CD4-positive, alpha-beta T cell (primary cell): ENCODE measurements around the gene SLC22A7. TPM values are rescaled to one million over a fixed set of nuclear protein-coding genes. Genes with fewer than 3 reads are reported as not detected.

ENCODE experiments used
- ATAC-seq: fragments of 200-7000 bp; cut with Tn5 transposase; one replicate; pipeline ENCODE4 v1.10.0; 2022; ENCODE audit warnings: mild to moderate bottlenecking; ENCODE audit not compliant: poor library complexity
- CTCF ChIA-PET: fragments of 350-600 bp; sonication (Branson Sonifier 250); formaldehyde crosslinking; loops from one replicate; lab custom pipeline; 2021; ENCODE audit warnings: antibody characterized with exemption, inconsistent platforms; lab: Charles Lee
- POLR2A ChIA-PET: fragments of 350-600 bp; sonication (Branson Sonifier 250); formaldehyde crosslinking; loops from one replicate; lab custom pipeline; 2021; ENCODE audit warnings: antibody characterized with exemption, inconsistent platforms; lab: Charles Lee
- DNase-seq, 14 experiments: peaks; one replicate each; pipeline ENCODE4 v3.0.0-alpha.2; 2013 to 2020; ENCODE audit warnings: mixed read lengths in 2 of 14
- H3K27ac ChIP-seq, 2 donors: one replicate each; pipeline versions ENCODE4 v1.5.1 to v1.7.0; 2013; ENCODE audit warnings: low read length in 2 of 2, low read depth in 1 of 2, mild to moderate bottlenecking in 1 of 2
- H3K27me3 ChIP-seq, 2 experiments: 1 replicate in 1 of 2; 2 replicates in 1 of 2; pipeline versions ENCODE4 v1.6.1 to v1.7.0; 2013; ENCODE audit warnings: low read length in 2 of 2, control low read depth in 1 of 2, mild to moderate bottlenecking in 1 of 2, moderate library complexity in 1 of 2; ENCODE audit not compliant: insufficient read depth in 2 of 2, control insufficient read depth in 1 of 2
- H3K36me3 ChIP-seq: one replicate; pipeline ENCODE4 v1.6.1; 2013; ENCODE audit warnings: low read length, control low read depth; ENCODE audit not compliant: insufficient read depth
- H3K4me1 ChIP-seq: one replicate; pipeline ENCODE4 v1.6.1; 2013; ENCODE audit warnings: low read length, control low read depth; ENCODE audit not compliant: insufficient read depth
- H3K4me3 ChIP-seq: one replicate; pipeline ENCODE4 v1.5.1; 2013; ENCODE audit warnings: mild to moderate bottlenecking, low read length, moderate library complexity
- H3K9me3 ChIP-seq, 2 experiments: 1 replicate in 1 of 2; 2 replicates in 1 of 2; pipeline versions ENCODE4 v1.6.1 to v1.7.0; 2013; ENCODE audit warnings: low read length in 2 of 2, mild to moderate bottlenecking in 2 of 2, control low read depth in 1 of 2, moderate library complexity in 1 of 2; ENCODE audit not compliant: control insufficient read depth in 1 of 2, insufficient read depth in 1 of 2
- H3K27ac Mint-ChIP-seq: one replicate; pipeline ENCODE4 v1.8.0; 2020; ENCODE audit warnings: mixed read lengths
- H3K27me3 Mint-ChIP-seq: one replicate; pipeline ENCODE4 v1.8.0; 2021; ENCODE audit warnings: mixed read lengths
- H3K36me3 Mint-ChIP-seq: one replicate; pipeline ENCODE4 v1.8.0; 2021; ENCODE audit warnings: low read depth, mixed read lengths
- H3K4me1 Mint-ChIP-seq: one replicate; pipeline ENCODE4 v1.8.0; 2021; ENCODE audit warnings: low read depth, mixed read lengths
- H3K4me3 Mint-ChIP-seq: one replicate; pipeline ENCODE4 v1.8.0; 2020; ENCODE audit warnings: mild to moderate bottlenecking, mixed read lengths
- H3K9me3 Mint-ChIP-seq: one replicate; pipeline ENCODE4 v1.8.0; 2020; ENCODE audit warnings: mixed read lengths
- CTCF ChIP-seq: fragments of 200-600 bp; IDR thresholded peaks from one replicate; pipeline ENCODE4 v1.8.0; 2022; ENCODE audit warnings: antibody characterized with exemption, mild to moderate bottlenecking
- intact Hi-C, 2 experiments: fragments of 100-400 bp; cut with DNase I in 1 of 2; cut with micrococcal nuclease in 1 of 2; formaldehyde crosslinking; loops; one replicate each; pipeline versions ENCODE4 v1.15.1 to v1.9.0; 2023 to 2025; cut with DNase I, micrococcal nuclease
- total RNA-seq, 174 experiments: library from RNA in 2 of 174; stranded (reverse) in 2 of 174; gene quantifications; one replicate each; pipeline ENCODE4 v1.2.3 and lab custom pipeline; 2021 to 2026

SLC22A7 gene
- total RNA-seq, 2 experiments from 2014 or later, result not detected

DNA sequence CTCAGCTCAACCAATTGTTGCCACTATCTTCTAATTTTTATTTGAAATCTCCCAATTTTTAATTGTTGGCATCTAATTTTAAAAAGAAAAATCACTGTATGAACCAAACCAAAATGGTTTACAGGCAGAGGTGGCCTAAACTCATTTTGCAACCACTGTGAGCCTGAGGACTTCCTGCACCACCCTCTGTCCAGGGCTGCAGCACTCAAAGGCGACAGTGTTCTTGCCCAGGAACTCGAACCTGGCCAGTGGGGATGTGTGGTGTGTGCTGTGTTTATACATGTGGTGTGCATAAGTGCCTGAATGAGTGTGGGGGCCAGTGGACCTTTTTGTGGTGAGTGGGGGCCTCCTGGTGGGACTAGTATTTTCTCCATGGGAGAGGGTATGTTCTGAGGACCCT, 24.4 kb upstream of the SLC22A7 start:
- no peak for TF ChIP-seq CTCF
- POLR2A ChIA-PET, result no interaction called here
- H3K27ac ChIP-seq, result no peak overlapping the region
- H3K27me3 ChIP-seq, result peaks cover 8 to 11% of the 10 kb centered on the region in 2 experiments
- DNase-seq (no peak), ATAC-seq (no peak)
- Mint-ChIP-seq H3K36me3 (no peaks in the 10 kb centered on the region), H3K27me3 (peaks cover 35% of the 10 kb centered on the region), H3K9me3 (no peaks in the 10 kb centered on the region), H3K4me1 (peaks cover 19% of the 10 kb centered on the region), H3K27ac (no peak overlapping the region), H3K4me3 (peak overlapping the region; percentile 65)
- no peaks in the 10 kb centered on the region for H3K9me3 ChIP-seq
- intact Hi-C loops, result no loop called here
- peaks cover 36% of the 10 kb centered on the region for H3K4me1 ChIP-seq
- CTCF ChIA-PET, result no interaction called here
- H3K4me3 ChIP-seq, result no peak overlapping the region
- H3K36me3 ChIP-seq, result no peaks in the 10 kb centered on the region

GRCh38 chr6:43274127-43274915, 23.7 kb upstream of the SLC22A7 start:
- Histone ChIP-seq H3K4me1 (peaks cover 30% of the 10 kb centered on the region), H3K4me3 (no peak overlapping the region), H3K27me3 (peaks cover 8 to 11% of the 10 kb centered on the region in 2 experiments), H3K27ac (no peak overlapping the region), H3K9me3 (no peaks in the 10 kb centered on the region), H3K36me3 (no peaks in the 10 kb centered on the region)
- intact Hi-C loops, result no loop called here
- Mint-ChIP-seq H3K9me3 (no peaks in the 10 kb centered on the region), H3K4me1 (peaks cover 14% of the 10 kb centered on the region), H3K36me3 (no peaks in the 10 kb centered on the region), H3K27me3 (peaks cover 30% of the 10 kb centered on the region), H3K4me3 (peak overlapping the region; percentile 84), H3K27ac (no peak overlapping the region)
- DNase-seq, result no peak
- ChIA-PET CTCF (no interaction called here), POLR2A (no interaction called here)
- TF ChIP-seq CTCF, result no peak
- ATAC-seq, result no peak

DNA sequence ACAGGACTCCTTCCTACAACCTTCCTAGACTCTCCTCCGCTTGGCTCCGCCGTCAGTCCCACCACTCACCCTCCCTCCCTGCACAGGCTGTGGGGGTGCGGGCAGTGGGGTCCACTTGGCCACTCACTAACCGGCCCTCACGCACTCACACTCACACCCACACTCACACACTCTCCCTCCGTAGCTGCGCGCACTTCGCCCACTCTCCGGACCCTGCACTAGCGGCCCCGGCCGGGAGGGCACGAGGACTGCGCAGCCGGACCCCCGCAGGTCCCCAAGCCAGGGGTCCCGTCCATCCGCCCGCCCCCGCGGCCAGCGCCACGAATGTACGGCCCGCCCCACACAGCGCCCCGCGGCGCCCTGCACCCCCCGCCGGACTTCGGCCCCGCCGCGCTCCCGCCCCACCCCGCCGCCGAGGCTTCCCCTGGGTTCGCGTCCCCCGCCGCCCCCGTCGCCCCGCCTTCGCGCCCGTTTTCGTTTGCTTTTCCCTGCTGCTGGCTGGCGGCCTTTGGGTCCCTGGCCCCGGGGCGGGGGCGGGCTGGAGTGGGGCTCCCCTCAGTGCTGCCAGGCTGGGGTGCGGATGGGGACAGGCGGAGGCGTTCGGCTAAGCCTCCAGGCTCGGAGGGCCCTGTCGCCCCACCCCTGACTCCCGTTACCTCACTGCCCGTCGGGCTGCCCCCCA, 23.0 kb upstream of the SLC22A7 start:
- H3K36me3 Mint-ChIP-seq, result no peaks in the 10 kb centered on the region
- intact Hi-C loops, result no loop called here
- no peaks in the 10 kb centered on the region for H3K9me3 ChIP-seq
- peaks cover 8 to 11% of the 10 kb centered on the region in 2 experiments for H3K27me3 ChIP-seq
- peaks cover 23% of the 10 kb centered on the region for H3K4me1 ChIP-seq
- TF ChIP-seq CTCF, result no peak
- DNase-seq (peak in 11 of 14 experiments; percentile 9 to 54 (median 29)), ATAC-seq (peak; percentile 50)
- no peak overlapping the region for H3K27ac ChIP-seq
- no peaks in the 10 kb centered on the region for H3K9me3 Mint-ChIP-seq
- no peak overlapping the region for H3K27ac Mint-ChIP-seq
- H3K4me1 Mint-ChIP-seq, result peaks cover 12% of the 10 kb centered on the region
- no peaks in the 10 kb centered on the region for H3K36me3 ChIP-seq
- peak overlapping the region; percentile 56 for H3K4me3 ChIP-seq
- H3K4me3 Mint-ChIP-seq, result peak overlapping the region; percentile 84
- ChIA-PET CTCF (no interaction called here), POLR2A (interaction anchor here (1.0 to 1.4 kb wide), 2 partner anchors 120 to 152 kb away, joined by 4 to 6 read pairs; partner anchors contain the start of gene ABCC10)
- peaks cover 30% of the 10 kb centered on the region for H3K27me3 Mint-ChIP-seq
